ENCODE data around the gene CLEC6A.

Gene CLEC6A

GRCh38 chr12:8517971-8518370, 62.2 kb downstream of the CLEC6A start:
- no peak for TF ChIP-seq MAX (IDR thresholded peaks at IDR 0.05; ENCODE audit: low read depth, low read length)
- no peak for TF ChIP-seq CTCF (IDR thresholded peaks at IDR 0.05; ENCODE audit: low read depth, low read length)
- no peak for TF ChIP-seq POLR2A (IDR thresholded peaks at IDR 0.05; ENCODE audit: extremely low read depth, insufficient read length)
- no peak for TF ChIP-seq MYC (IDR thresholded peaks at IDR 0.05; ENCODE audit: low read depth, low read length)
- no peak for DNase-seq (ENCODE audit: low read depth)
- H3K4me3 ChIP-seq (ENCODE audit: low read depth, low read length), result no peak overlapping the region

GRCh38 chr12:8519171-8519570, 63.4 kb downstream of the CLEC6A start:
- TF ChIP-seq CTCF (IDR thresholded peaks at IDR 0.05; ENCODE audit: low read depth, low read length) (no peak), MAX (IDR thresholded peaks at IDR 0.05; ENCODE audit: low read depth, low read length) (no peak), POLR2A (IDR thresholded peaks at IDR 0.05; ENCODE audit: extremely low read depth, insufficient read length) (no peak), MYC (IDR thresholded peaks at IDR 0.05; ENCODE audit: low read depth, low read length) (no peak)
- no peak overlapping the region for H3K4me3 ChIP-seq (ENCODE audit: low read depth, low read length)
- no peak for DNase-seq (ENCODE audit: low read depth)

- TF ChIP-seq CTCF (IDR thresholded peaks at IDR 0.05; ENCODE audit: low read depth, low read length), result no peak
- no peak for TF ChIP-seq POLR2A (IDR thresholded peaks at IDR 0.05; ENCODE audit: extremely low read depth, insufficient read length)
- no peak for TF ChIP-seq MAX (IDR thresholded peaks at IDR 0.05; ENCODE audit: low read depth, low read length)
- no peak for TF ChIP-seq MYC (IDR thresholded peaks at IDR 0.05; ENCODE audit: low read depth, low read length)
- no peak for DNase-seq (ENCODE audit: low read depth)
- no peak overlapping the region for H3K4me3 ChIP-seq (ENCODE audit: low read depth, low read length)
Measured at GRCh38 chr12:8527250-8528130, 71.7 kb downstream of the CLEC6A start.

Measured in NB4 (cell line).